PC-9 (cell line): ENCODE data around the gene DLG1. TPM values are rescaled to one million over a fixed set of nuclear protein-coding genes. Genes with fewer than 3 reads are reported as not detected.
A peak's percentile ranks its signal among the peaks of the same experiment; 100 is the strongest.

Source experiments
- BruUV-seq: library from RNA; stranded (reverse); fragments of 400-500 nt; replicated peaks from 2 replicates; lab custom pipeline; 2021; lab: Mats Ljungman, UMichigan
- CTCF ChIA-PET: fragments of 300-600 bp; sonication (Branson Sonifier 250); formaldehyde crosslinking; loops from one replicate; lab custom pipeline; 2022; ENCODE audit warnings: antibody characterized with exemption; lab: Charles Lee
- POLR2A ChIA-PET: fragments of 300-600 bp; sonication (Branson Sonifier 250); formaldehyde crosslinking; loops from one replicate; lab custom pipeline; 2022; ENCODE audit warnings: antibody characterized with exemption; ENCODE audit not compliant: unreplicated experiment; lab: Charles Lee
- DNase-seq, 2 experiments: peaks; one replicate each; pipeline versions ENCODE4 v3.0.0 to v3.0.0-alpha.2; 2015 to 2022; ENCODE audit warnings: mixed read lengths in 1 of 2
- H2AFZ ChIP-seq: fragments of 200-600 bp; sonication (generic); 2 replicates; pipeline ENCODE4 v1.8.1; 2017; ENCODE audit warnings: antibody characterized with exemption
- H3F3A ChIP-seq: fragments of 200-600 bp; sonication (generic); 2 replicates; pipeline ENCODE4 v1.8.1; 2017; ENCODE audit warnings: antibody characterized with exemption, mild to moderate bottlenecking, low read depth; ENCODE audit not compliant: insufficient read depth
- H3K27ac ChIP-seq: fragments of 200-600 bp; sonication (generic); 2 replicates; pipeline ENCODE4 v1.6.1; 2016; ENCODE audit warnings: mixed run types
- H3K27me3 ChIP-seq: fragments of 200-600 bp; sonication (generic); 2 replicates; pipeline ENCODE4 v1.6.1; 2016; ENCODE audit warnings: low read depth, mixed run types; ENCODE audit not compliant: insufficient read depth
- H3K36me3 ChIP-seq: fragments of 200-600 bp; sonication (generic); 2 replicates; pipeline ENCODE4 v1.6.1; 2016; ENCODE audit warnings: low read depth, mixed run types
- H3K4me1 ChIP-seq: fragments of 200-600 bp; sonication (generic); replicated peaks from 2 replicates; pipeline ENCODE4 v1.6.1; 2016; ENCODE audit warnings: mixed run types; ENCODE audit not compliant: insufficient read depth
- H3K4me2 ChIP-seq: fragments of 200-600 bp; sonication (generic); 2 replicates; pipeline ENCODE4 v1.6.1; 2017; ENCODE audit warnings: mixed run types
- H3K4me3 ChIP-seq: fragments of 200-600 bp; sonication (generic); 2 replicates; pipeline ENCODE4 v1.6.1; 2016; ENCODE audit warnings: mixed run types
- H3K79me2 ChIP-seq: fragments of 200-600 bp; sonication (generic); 2 replicates; pipeline ENCODE4 v1.6.1; 2017; ENCODE audit warnings: low read depth, mixed run types
- H3K9me2 ChIP-seq: fragments of 200-600 bp; sonication (generic); 2 replicates; pipeline ENCODE4 v1.8.1; 2017; ENCODE audit warnings: mild to moderate bottlenecking; ENCODE audit not compliant: insufficient read depth
- H3K9me3 ChIP-seq: fragments of 200-600 bp; sonication (generic); 2 replicates; pipeline ENCODE4 v1.8.1; 2016; ENCODE audit warnings: low read depth; ENCODE audit not compliant: insufficient read depth
- H4K20me1 ChIP-seq: fragments of 200-600 bp; sonication (generic); 2 replicates; pipeline ENCODE4 v1.8.1; 2017; ENCODE audit not compliant: insufficient read depth
- CTCF ChIP-seq: fragments of 200-600 bp; sonication (generic); conservative IDR thresholded peaks from 2 replicates; pipeline ENCODE4 v1.6.1; 2017; ENCODE audit warnings: mixed run types, antibody characterized with exemption, mild to moderate bottlenecking, moderate library complexity
- EZH2 ChIP-seq: fragments of 200-600 bp; sonication (generic); IDR thresholded peaks from 2 replicates; pipeline ENCODE4 v1.8.0; 2017; ENCODE audit warnings: antibody characterized with exemption, low read depth
- intact Hi-C: fragments of 100-400 bp; cut with micrococcal nuclease; formaldehyde crosslinking; loops from one replicate; pipeline ENCODE4 v1.10.0; 2022; ENCODE audit not compliant: unreplicated experiment
- total RNA-seq: library from RNA; stranded (reverse); gene quantifications from 2 replicates; pipeline ENCODE4 v1.2.3, GENCODE V29; 2021

The DLG1 gene
- total RNA-seq, 1 experiment from 2014 or later = 201 TPM

DNA sequence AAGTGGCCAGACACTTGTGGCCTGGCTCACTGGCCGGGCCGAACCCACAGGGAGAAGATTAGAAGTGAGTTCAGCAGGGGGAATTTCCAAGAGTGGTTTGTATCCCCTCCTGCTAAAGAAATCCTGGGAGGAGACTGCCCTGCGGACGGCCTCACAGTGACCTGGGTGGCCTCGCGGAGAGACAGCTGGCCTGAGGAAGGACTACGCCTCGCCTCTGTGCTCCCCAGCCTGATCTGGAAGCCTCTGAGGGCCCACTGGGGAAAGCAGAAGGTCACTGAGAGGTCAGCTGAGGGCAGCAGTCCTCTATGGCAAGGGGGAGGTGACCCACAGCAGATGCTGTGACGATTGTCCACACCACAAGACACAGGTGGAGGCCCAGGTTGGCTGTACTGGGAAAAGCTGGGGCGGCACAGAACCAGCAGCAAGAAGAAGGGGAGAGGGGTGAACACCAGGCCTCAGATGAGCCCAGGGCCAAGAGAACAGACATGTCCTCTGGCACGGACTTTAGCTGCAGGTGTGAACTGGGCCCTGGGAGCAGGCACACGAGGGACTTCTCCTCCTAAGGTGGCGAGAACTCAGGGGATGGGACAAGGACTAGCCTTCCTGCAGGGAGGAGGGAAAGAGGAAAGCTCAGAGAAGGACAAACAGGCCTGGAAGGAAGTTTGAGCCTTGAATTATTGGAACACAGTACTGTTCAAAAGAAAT lies 37.2 kb upstream of the DLG1 start:
- Histone ChIP-seq H3K4me2 (no peak overlapping the region), H3K9me2 (no peaks in the 10 kb centered on the region), H3K36me3 (no peaks in the 10 kb centered on the region), H3K27ac (no peak overlapping the region), H3K79me2 (no peaks in the 10 kb centered on the region), H3F3A (peaks cover 26% of the 10 kb centered on the region), H4K20me1 (no peaks in the 10 kb centered on the region), H3K27me3 (no peaks in the 10 kb centered on the region), H3K9me3 (no peaks in the 10 kb centered on the region), H3K4me3 (no peak overlapping the region), H2AFZ (no peak overlapping the region), H3K4me1 (peaks cover 54% of the 10 kb centered on the region)
- no peak for DNase-seq
- ChIA-PET CTCF (no interaction called here), POLR2A (interaction anchor here (0.7 kb wide), 1 partner anchor 73 kb away, joined by 3 read pairs; no protein-coding TSS in a partner anchor)
- TF ChIP-seq CTCF = no peak
- no peak for TF ChIP-seq EZH2
- no TSS peak for BruUV-seq
- intact Hi-C loops = no loop called here

DNA sequence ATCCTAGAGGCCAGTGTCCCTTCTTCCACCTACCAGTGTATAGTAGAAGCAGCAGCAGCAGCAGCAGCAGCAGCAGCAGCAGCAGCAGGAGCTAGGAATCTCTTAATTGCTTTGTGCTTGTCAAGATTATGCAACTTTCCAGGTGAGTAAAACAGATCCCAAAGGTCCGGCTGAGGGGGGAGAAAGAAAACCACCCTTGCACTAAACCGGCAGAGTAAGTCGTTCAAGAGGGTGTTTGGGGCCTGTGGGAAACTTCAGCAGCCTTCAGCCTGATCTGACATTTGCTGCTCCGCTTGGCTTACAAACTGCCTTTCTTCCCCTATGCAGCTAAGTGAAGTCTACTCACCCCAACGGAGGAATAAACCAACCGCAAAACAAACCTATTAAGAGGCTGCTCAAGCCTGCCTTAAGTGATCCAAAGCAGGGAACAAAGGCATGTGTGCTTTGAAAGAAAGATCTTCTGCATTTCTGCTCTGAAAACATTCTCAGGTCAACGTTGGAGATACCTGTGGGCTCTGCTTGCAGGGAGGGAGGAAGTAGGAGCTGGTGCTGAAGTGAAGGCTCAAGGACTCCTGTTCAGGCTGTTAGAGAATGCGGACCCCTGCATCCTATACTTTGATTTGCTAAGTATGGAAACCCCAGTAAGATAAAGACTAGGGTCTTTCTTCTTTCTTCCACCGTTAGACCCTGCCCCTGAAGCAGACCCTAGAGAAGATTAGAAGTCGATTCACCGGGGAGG lies 35.7 kb upstream of the DLG1 start:
- Histone ChIP-seq H3K27ac (0 out of 2 replicates have a peak overlapping the region, but pooled peaks have one; percentile 6), H3K4me2 (peak overlapping the region; percentile 18; the same call in 1 of the 2 replicates), H4K20me1 (no peaks in the 10 kb centered on the region), H3F3A (peaks cover 29% of the 10 kb centered on the region), H3K79me2 (no peaks in the 10 kb centered on the region), H3K9me3 (no peaks in the 10 kb centered on the region), H3K27me3 (no peaks in the 10 kb centered on the region), H3K4me3 (no peak overlapping the region), H3K4me1 (peaks cover 39% of the 10 kb centered on the region), H2AFZ (no peak overlapping the region), H3K36me3 (no peaks in the 10 kb centered on the region), H3K9me2 (no peaks in the 10 kb centered on the region)
- ChIA-PET CTCF (no interaction called here), POLR2A (no interaction called here)
- intact Hi-C loops = no loop called here
- peak in 1 of 2 experiments; percentile 68 for DNase-seq
- TF ChIP-seq CTCF = no peak
- BruUV-seq = no TSS peak

GRCh38 chr3:197331131-197331530 lies 32.7 kb upstream of the DLG1 start:
- no peaks in the 10 kb centered on the region for H3K9me2 ChIP-seq
- H3F3A ChIP-seq = 0 out of 2 replicates have a peak, but pooled peaks cover 3% of the 10 kb centered on the region
- no peaks in the 10 kb centered on the region for H3K9me3 ChIP-seq
- no peaks in the 10 kb centered on the region for H4K20me1 ChIP-seq
- no peaks in the 10 kb centered on the region for H3K79me2 ChIP-seq
- H3K27me3 ChIP-seq = no peaks in the 10 kb centered on the region
- ChIA-PET CTCF (no interaction called here), POLR2A (no interaction called here)
- H3K36me3 ChIP-seq = no peaks in the 10 kb centered on the region
- H3K4me2 ChIP-seq = no peak overlapping the region
- TF ChIP-seq EZH2 = no peak
- TF ChIP-seq CTCF = no peak; the same call in 1 of the 2 replicates
- no peak overlapping the region for H2AFZ ChIP-seq
- H3K4me3 ChIP-seq = no peak overlapping the region
- no TSS peak for BruUV-seq
- peaks cover 19% of the 10 kb centered on the region for H3K4me1 ChIP-seq
- H3K27ac ChIP-seq = no peak overlapping the region
- no peak for DNase-seq
- intact Hi-C loops = no loop called here
